GM12878 (cell line): ENCODE measurements around the gene VPS8. TPM values are rescaled to one million over a fixed set of nuclear protein-coding genes. Genes with fewer than 3 reads are reported as not detected.

Experiments used
- ATAC-seq: fragments of 200-7000 bp; cut with Tn5 transposase; 3 replicates; pipeline ENCODE4 v1.9.1; 2020; ENCODE audit warnings: mild to moderate bottlenecking, moderate library complexity
- BruUV-seq: library from RNA; stranded (reverse); fragments of 400-500 nt; replicated peaks from 2 replicates; lab custom pipeline; 2021; lab: Mats Ljungman, UMichigan
- CTCF ChIA-PET: fragments of 300-600 bp; sonication (Branson Sonifier 250); formaldehyde crosslinking; extraction: SDS; loops from one replicate; lab custom pipeline; 2021; ENCODE audit warnings: inconsistent platforms; lab: Yijun Ruan, JAX
- POLR2A ChIA-PET: fragments of 350-600 bp; formaldehyde crosslinking; extraction: SDS; loops from one replicate; lab custom pipeline; 2021; ENCODE audit warnings: inconsistent platforms; lab: Charles Lee
- RAD21 ChIA-PET: fragments of 300-600 bp; sonication (Branson Sonifier 250); formaldehyde crosslinking; loops from one replicate; lab custom pipeline; 2023; ENCODE audit warnings: antibody characterized with exemption; ENCODE audit not compliant: unreplicated experiment; lab: Charles Lee
- SMC1A ChIA-PET: fragments of 300-600 bp; sonication (Branson Sonifier 250); formaldehyde crosslinking; loops from one replicate; lab custom pipeline; 2023; ENCODE audit not compliant: unreplicated experiment, uncharacterized antibody; lab: Charles Lee
- DNase-seq: peaks from one replicate; pipeline ENCODE4 v3.0.0-alpha.2; 2011; ENCODE audit warnings: low read depth, low spot score
- FAIRE-seq: peaks from 3 replicates; lab custom pipeline; 2011; peaks lifted over from hg19 to GRCh38; lab: Jason Lieb, UNC
- H2AFZ ChIP-seq: 2 replicates; pipeline ENCODE4 v1.6.0; 2011; ENCODE audit warnings: low read depth, low read length, control low read depth; ENCODE audit not compliant: control insufficient read depth
- H3K27ac ChIP-seq: 2 replicates; pipeline ENCODE4 v1.5.1; 2011; ENCODE audit warnings: control low read depth; ENCODE audit not compliant: control insufficient read depth, insufficient read depth
- H3K27me3 ChIP-seq, 2 experiments: replicated peaks in 1 of 2; 2 replicates each; pipeline versions ENCODE4 v1.6.0 to v1.6.1; 2011; ENCODE audit warnings: low read length in 1 of 2; ENCODE audit not compliant: control insufficient read depth in 2 of 2, insufficient read depth in 2 of 2
- H3K36me3 ChIP-seq, 2 experiments: 2 replicates each; pipeline ENCODE4 v1.5.1; 2011; ENCODE audit warnings: low read length in 1 of 2; ENCODE audit not compliant: control insufficient read depth in 2 of 2, insufficient read depth in 2 of 2
- H3K4me1 ChIP-seq: 2 replicates; pipeline ENCODE4 v1.6.1; 2011; ENCODE audit warnings: mild to moderate bottlenecking, low read length, moderate library complexity, mixed read lengths; ENCODE audit not compliant: control insufficient read depth, insufficient read depth
- H3K4me2 ChIP-seq: 2 replicates; pipeline ENCODE4 v1.6.0; 2011; ENCODE audit warnings: control low read depth; ENCODE audit not compliant: control insufficient read depth, insufficient read depth
- H3K4me3 ChIP-seq: fragments of 200-600 bp; sonication (generic); 2 replicates; pipeline ENCODE4 v1.5.1; 2016
- H3K79me2 ChIP-seq: 2 replicates; pipeline ENCODE4 v1.6.0; 2011; ENCODE audit warnings: low read length; ENCODE audit not compliant: control insufficient read depth, insufficient read depth
- H3K9ac ChIP-seq: 2 replicates; pipeline ENCODE4 v1.8.0; 2011; ENCODE audit warnings: low read length, control low read depth, mixed read lengths; ENCODE audit not compliant: control insufficient read depth, insufficient read depth
- H3K9me3 ChIP-seq: replicated peaks from 3 replicates; pipeline ENCODE4 v1.5.1; 2011; ENCODE audit warnings: mild to moderate bottlenecking, low read length; ENCODE audit not compliant: control insufficient read depth, insufficient read depth
- H4K20me1 ChIP-seq: 2 replicates; pipeline ENCODE4 v1.6.0; 2011; ENCODE audit not compliant: control insufficient read depth, insufficient read depth
- BHLHE40 ChIP-seq, 2 experiments: fragments of 450-650 bp in 1 of 2; IDR thresholded peaks; 2 replicates each; pipeline ENCODE4 v1.6.1; 2011 to 2017; ENCODE audit warnings: low read depth in 2 of 2, borderline replicate concordance in 1 of 2, improper control_type of control experiment in 1 of 2, low read length in 1 of 2, mild to moderate bottlenecking in 1 of 2
- TAF1 ChIP-seq: IDR thresholded peaks from 2 replicates; pipeline ENCODE4 v1.6.1; 2011; ENCODE audit warnings: mild to moderate bottlenecking, low read depth, low read length, borderline replicate concordance
- YBX1 ChIP-seq: fragments of 450-650 bp; IDR thresholded peaks from 2 replicates; pipeline ENCODE4 v1.6.1; 2016; ENCODE audit warnings: antibody characterized with exemption
- WGBS: methylation state at CpG from one replicate; pipeline ENCODE4 v1.1.6; 2016; ENCODE audit warnings: low lambda C conversion rate; ENCODE audit not compliant: insufficient replicate concordance, insufficient coverage; ENCODE audit errors: missing lambda C conversion rate; 5-methylcytosine and 5-hydroxymethylcytosine counted together
- in situ Hi-C: fragments of 300-500 bp; cut with MboI; formaldehyde crosslinking; loops from 9 replicates; pipeline ENCODE4 v1.14.3; 2018; ENCODE audit warnings: mixed read lengths
- intact Hi-C: fragments of 100-400 bp; cut with micrococcal nuclease; formaldehyde crosslinking; loops from one replicate; pipeline ENCODE4 v1.14.2; 2022; ENCODE audit not compliant: unreplicated experiment
- polyA plus RNA-seq, 11 experiments: library from polyadenylated mRNA; depleted of rRNA in 4 of 11; unstranded in 6 of 11; stranded (reverse) in 5 of 11; fragments of >200 nt; fragmentation: Nextera tagmentation in 4 of 11; fragmentation: Illumina TruSeq in 1 of 11; extraction: Ambion mirVana in 4 of 11; extraction: Trizol in 1 of 11; gene quantifications; 1 replicate in 1 of 11; 2 replicates in 10 of 11; pipeline versions ENCODE4 v1.2.1 to v1.2.3, GENCODE V29; 2011 to 2016; ENCODE audit warnings: inconsistent platforms in 2 of 11, missing spikeins in 2 of 11, low read depth in 1 of 11
- total RNA-seq, 4 experiments: library from RNA; depleted of rRNA in 3 of 4; stranded (reverse); fragments of >200 nt in 3 of 4; fragmentation: Illumina TruSeq in 1 of 4; extraction: Trizol in 1 of 4; gene quantifications; 2 replicates each; pipeline versions ENCODE4 v1.2.1 to v1.2.3, GENCODE V29; 2013 to 2021
- TF ChIP-seq, protein P1 (sequence below): fragments of 450-650 bp; formaldehyde crosslinking; IDR thresholded peaks from 2 replicates; pipeline ENCODE4 v1.5.0; 2022; ENCODE audit warnings: mild to moderate bottlenecking, missing genetic modification characterization

Gene VPS8
- total and polyA plus RNA-seq, 10 of the 15 experiments (the other 5 are each of a cell fraction or from before 2014, with no cell fraction given), result 8.9 to 34.7 (median 20.9) TPM

- Histone ChIP-seq H3K36me3 (no peaks in the 10 kb centered on the region), H3K4me1 (no peaks in the 10 kb centered on the region), H3K27me3 (no peaks in the 10 kb centered on the region), H4K20me1 (no peaks in the 10 kb centered on the region), H3K4me2 (no peak overlapping the region), H3K9ac (no peak overlapping the region), H3K27ac (no peak overlapping the region), H2AFZ (no peak overlapping the region), H3K4me3 (no peak overlapping the region), H3K79me2 (no peaks in the 10 kb centered on the region), H3K9me3 (no peaks in the 10 kb centered on the region)
- SMC1A ChIA-PET, result interaction anchor here (1.0 to 1.5 kb wide), 3 partner anchors 17 to 104 kb away, joined by 3 to 4 read pairs (median 3); no protein-coding TSS in a partner anchor
- CTCF ChIA-PET, result interaction anchor here (0.6 kb wide), 1 partner anchor 209 kb away, joined by 4 read pairs; no protein-coding TSS in a partner anchor
- intact Hi-C loops, result no loop called here
- FAIRE-seq, result no peak
- POLR2A ChIA-PET, result no interaction called here
- RAD21 ChIA-PET, result no interaction called here
- no peak for ATAC-seq
- no TSS peak for BruUV-seq
- TF ChIP-seq, protein P1, sequence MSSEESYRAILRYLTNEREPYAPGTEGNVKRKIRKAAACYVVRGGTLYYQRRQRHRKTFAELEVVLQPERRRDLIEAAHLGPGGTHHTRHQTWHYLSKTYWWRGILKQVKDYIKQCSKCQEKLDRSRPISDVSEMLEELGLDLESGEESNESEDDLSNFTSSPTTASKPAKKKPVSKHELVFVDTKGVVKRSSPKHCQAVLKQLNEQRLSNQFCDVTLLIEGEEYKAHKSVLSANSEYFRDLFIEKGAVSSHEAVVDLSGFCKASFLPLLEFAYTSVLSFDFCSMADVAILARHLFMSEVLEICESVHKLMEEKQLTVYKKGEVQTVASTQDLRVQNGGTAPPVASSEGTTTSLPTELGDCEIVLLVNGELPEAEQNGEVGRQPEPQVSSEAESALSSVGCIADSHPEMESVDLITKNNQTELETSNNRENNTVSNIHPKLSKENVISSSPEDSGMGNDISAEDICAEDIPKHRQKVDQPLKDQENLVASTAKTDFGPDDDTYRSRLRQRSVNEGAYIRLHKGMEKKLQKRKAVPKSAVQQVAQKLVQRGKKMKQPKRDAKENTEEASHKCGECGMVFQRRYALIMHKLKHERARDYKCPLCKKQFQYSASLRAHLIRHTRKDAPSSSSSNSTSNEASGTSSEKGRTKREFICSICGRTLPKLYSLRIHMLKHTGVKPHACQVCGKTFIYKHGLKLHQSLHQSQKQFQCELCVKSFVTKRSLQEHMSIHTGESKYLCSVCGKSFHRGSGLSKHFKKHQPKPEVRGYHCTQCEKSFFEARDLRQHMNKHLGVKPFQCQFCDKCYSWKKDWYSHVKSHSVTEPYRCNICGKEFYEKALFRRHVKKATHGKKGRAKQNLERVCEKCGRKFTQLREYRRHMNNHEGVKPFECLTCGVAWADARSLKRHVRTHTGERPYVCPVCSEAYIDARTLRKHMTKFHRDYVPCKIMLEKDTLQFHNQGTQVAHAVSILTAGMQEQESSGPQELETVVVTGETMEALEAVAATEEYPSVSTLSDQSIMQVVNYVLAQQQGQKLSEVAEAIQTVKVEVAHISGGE, result no peak
- TF ChIP-seq BHLHE40 (IDR thresholded peaks at IDR 0.05; ENCODE audit: borderline replicate concordance in 1 of 2, low read depth in 2 of 2, low read length in 1 of 2) (no peak), YBX1 (no peak), TAF1 (no peak)
- DNase-seq, result no peak
- in situ Hi-C loops, result no loop called here
- 76% methylated on average over 3 of the region's 3 CpGs for WGBS
These were observed 219.0 kb downstream of the VPS8 start for GRCh38 chr3:185030951-185031350.
